HepG2 (cell line): ENCODE measurements around the gene BBS9. TPM values are rescaled to one million over a fixed set of nuclear protein-coding genes. Genes with fewer than 3 reads are reported as not detected.

Source experiments
- ARID4A ChIP-seq: sonication (generic); formaldehyde crosslinking; IDR thresholded peaks from 2 replicates; pipeline ENCODE4 v1.5.0; 2020; ENCODE audit warnings: mild to moderate bottlenecking, missing genetic modification reagents, borderline replicate concordance
- ATRX ChIP-seq: sonication (generic); formaldehyde crosslinking; IDR thresholded peaks from 2 replicates; pipeline ENCODE4 v1.4.0; 2020; ENCODE audit warnings: missing genetic modification reagents, borderline replicate concordance
- DRAP1 ChIP-seq: IDR thresholded peaks from 2 replicates; pipeline ENCODE4 v1.6.1; 2016; ENCODE audit warnings: missing genetic modification reagents, missing compliant biosample characterization
- DZIP1 ChIP-seq: sonication (generic); formaldehyde crosslinking; IDR thresholded peaks from 2 replicates; pipeline ENCODE4 v1.5.0; 2020; ENCODE audit warnings: mild to moderate bottlenecking, missing genetic modification reagents
- KMT2A ChIP-seq: sonication (generic); formaldehyde crosslinking; IDR thresholded peaks from 2 replicates; pipeline ENCODE4 v1.4.0; 2020; ENCODE audit warnings: missing genetic modification reagents
- PAXIP1 ChIP-seq: sonication (generic); formaldehyde crosslinking; conservative IDR thresholded peaks from 2 replicates; pipeline ENCODE4 v1.4.0; 2020; ENCODE audit warnings: mild to moderate bottlenecking, missing genetic modification reagents, moderate library complexity
- TRIM24 ChIP-seq: sonication (generic); formaldehyde crosslinking; IDR thresholded peaks from 2 replicates; pipeline ENCODE4 v1.8.0; 2022; ENCODE audit warnings: mild to moderate bottlenecking, missing genetic modification reagents
- ZFX ChIP-seq: sonication (generic); formaldehyde crosslinking; IDR thresholded peaks from 2 replicates; pipeline ENCODE4 v1.4.0; 2020; ENCODE audit warnings: mild to moderate bottlenecking, low read depth, missing genetic modification reagents, moderate library complexity
- ZFYVE20 ChIP-seq: sonication (generic); formaldehyde crosslinking; IDR thresholded peaks from 2 replicates; pipeline ENCODE4 v1.8.0; 2023; ENCODE audit warnings: low read depth, mild to moderate bottlenecking, moderate library complexity, missing genetic modification reagents, borderline replicate concordance
- ZNF136 ChIP-seq: sonication (generic); formaldehyde crosslinking; IDR thresholded peaks from 2 replicates; pipeline ENCODE4 v1.8.1; 2022; ENCODE audit warnings: low read depth, mild to moderate bottlenecking, moderate library complexity, missing genetic modification reagents
- polyA plus RNA-seq, 8 experiments: library from polyadenylated mRNA; depleted of rRNA in 3 of 8; stranded (reverse) in 7 of 8; unstranded in 1 of 8; fragments of >200 nt; fragmentation: Illumina TruSeq in 4 of 8; extraction: Trizol in 4 of 8; gene quantifications; 2 replicates each; pipeline versions ENCODE4 v1.2.1 to v1.2.3, GENCODE V29; 2011 to 2016; ENCODE audit warnings: low read depth in 4 of 8, missing spikeins in 1 of 8, mixed read lengths in 1 of 8; ENCODE audit not compliant: insufficient read depth in 1 of 8
- total RNA-seq, 5 experiments: library from RNA; depleted of rRNA; stranded (reverse); fragments of >200 nt; fragmentation: Illumina TruSeq; extraction: Trizol; gene quantifications; 2 replicates each; pipeline ENCODE4 v1.2.3, GENCODE V29; 2016; ENCODE audit warnings: low read depth in 1 of 5

The BBS9 gene
- total and polyA plus RNA-seq, 2 of the 13 experiments (the other 11 are each of a cell fraction or from before 2014, with no cell fraction given): 5.1 to 7.8 TPM

- no peak for TF ChIP-seq ARID4A
- TF ChIP-seq TRIM24 (CRISPR knock-in tag): no peak
- TF ChIP-seq ZFYVE20: no peak
- TF ChIP-seq DZIP1: no peak
- no peak for TF ChIP-seq ATRX (CRISPR knock-in tag)
- TF ChIP-seq ZFX (CRISPR knock-in tag): no peak
- TF ChIP-seq KMT2A: no peak
- TF ChIP-seq DRAP1: no peak
- no peak for TF ChIP-seq PAXIP1 (CRISPR knock-in tag)
- no peak for TF ChIP-seq ZNF136 (CRISPR knock-in tag)
These were observed 299.1 kb downstream of the BBS9 start (continued) for GRCh38 chr7:33428415-33428814.
